ENCODE results near the gene ARHGAP8. TPM values are rescaled to one million over a fixed set of nuclear protein-coding genes. Genes with fewer than 3 reads are reported as not detected.

The ARHGAP8 gene
- total and polyA plus RNA-seq, 10 of the 15 experiments (the other 5 are each of a cell fraction or from before 2014, with no cell fraction given) = 0.33 TPM; not detected in 9

GRCh38 chr22:44823806-44824205 is 71.4 kb downstream of the ARHGAP8 start:
- DNase-seq (ENCODE audit: low read depth, low spot score) (no peak), ATAC-seq (no peak), FAIRE-seq (no peak)
- H3K79me2 ChIP-seq (ENCODE audit: control insufficient read depth, insufficient read depth, low read length) = no peaks in the 10 kb centered on the region
- WGBS (ENCODE audit: insufficient coverage, insufficient replicate concordance, low lambda C conversion rate, missing lambda C conversion rate) = 25% methylated on average over 4 of the region's 4 CpGs
- no TSS peak for BruUV-seq (replicated peaks)
- POLR2A ChIA-PET = no interaction called here
- H3K9me3 ChIP-seq (replicated peaks; ENCODE audit: control insufficient read depth, insufficient read depth, low read length) = no peaks in the 10 kb centered on the region
- CTCF ChIA-PET = interaction anchor here (0.6 to 1.2 kb wide), 2 partner anchors 270 to 273 kb away, joined by 3 read pairs; no protein-coding TSS in a partner anchor
- intact Hi-C loops (cut with micrococcal nuclease; ENCODE audit: unreplicated experiment) = loop anchor here (5.0 to 10.0 kb wide), 2 partner anchors 131 to 258 kb away; no protein-coding TSS in a partner anchor
- SMC1A ChIA-PET (ENCODE audit: uncharacterized antibody, unreplicated experiment) = no interaction called here
- no peaks in the 10 kb centered on the region; a peak in 1 of 4 replicates for H3K27me3 ChIP-seq (replicated peaks in 1 of 2; ENCODE audit: control insufficient read depth in 2 of 2, insufficient read depth in 2 of 2, low read length in 1 of 2)
- no peak overlapping the region for H3K4me2 ChIP-seq (ENCODE audit: control insufficient read depth, insufficient read depth)
- no peaks in the 10 kb centered on the region for H3K4me1 ChIP-seq (ENCODE audit: control insufficient read depth, insufficient read depth, low read length)
- H3K36me3 ChIP-seq (ENCODE audit: control insufficient read depth in 2 of 2, insufficient read depth in 2 of 2, low read length in 1 of 2) = no peaks in the 10 kb centered on the region
- no peak overlapping the region for H2AFZ ChIP-seq (ENCODE audit: control insufficient read depth, low read depth, low read length)
- no peak overlapping the region for H3K9ac ChIP-seq (ENCODE audit: control insufficient read depth, insufficient read depth, low read length)
- in situ Hi-C loops (cut with MboI) = loop anchor here (5.0 kb wide), 1 partner anchor 273 kb away; no protein-coding TSS in a partner anchor
- H3K4me3 ChIP-seq = no peak overlapping the region
- H3K27ac ChIP-seq (ENCODE audit: control insufficient read depth, insufficient read depth) = no peak overlapping the region
- RAD21 ChIA-PET (ENCODE audit: unreplicated experiment) = no interaction called here
- no peak for TF ChIP-seq FOXM1 (IDR thresholded peaks at IDR 0.05; ENCODE audit: low read depth, low read length)
- TF ChIP-seq REST (IDR thresholded peaks at IDR 0.05; ENCODE audit: low read depth, low read length) = no peak
- no peak for TF ChIP-seq ZNF592 (IDR thresholded peaks at IDR 0.05)
- TF ChIP-seq CHD4 (IDR thresholded peaks at IDR 0.05) = no peak
- no peak for TF ChIP-seq KAT2A (conservative IDR thresholded peaks at IDR 0.05; ENCODE audit: control insufficient read depth, low read depth, low read length)
- TF ChIP-seq YBX1 (IDR thresholded peaks at IDR 0.05) = no peak
- H4K20me1 ChIP-seq (ENCODE audit: control insufficient read depth, insufficient read depth) = no peaks in the 10 kb centered on the region

Measured in GM12878 (cell line).